ENCODE measurements around the gene EGR1. TPM values are rescaled to one million over a fixed set of nuclear protein-coding genes. Genes with fewer than 3 reads are reported as not detected.

The EGR1 gene
- total RNA-seq, 1 experiment from 2014 or later: 83.3 TPM

- DNase-seq: no peak
- no peak overlapping the region for H4K91ac ChIP-seq (ENCODE audit: insufficient read length, low read depth, low read length)
- no peaks in the 10 kb centered on the region for H3K23me2 ChIP-seq (ENCODE audit: insufficient read length, low read depth, low read length, poor library complexity, severe bottlenecking)
- WGBS (ENCODE audit: extremely low coverage, insufficient read length, low lambda C conversion rate): no CpG with 5 or more reads among the region's 12 CpGs
- H3K23ac ChIP-seq (ENCODE audit: insufficient read length, low read depth, low read length): no peak overlapping the region
- no peak overlapping the region for H2AFZ ChIP-seq (ENCODE audit: low read length)
- H2BK12ac ChIP-seq (ENCODE audit: insufficient read length, low read depth, low read length): no peak overlapping the region
- H3K36me3 Mint-ChIP-seq (ENCODE audit: insufficient read depth in 1 of 3, low read depth in 3 of 3): no peaks in the 10 kb centered on the region
- H3K27me3 Mint-ChIP-seq (ENCODE audit: low read depth): no peaks in the 10 kb centered on the region; the same call in 1 of the 2 replicates
- H3K4me2 ChIP-seq (ENCODE audit: insufficient read depth, insufficient read length, low read length): no peak overlapping the region
- no peak overlapping the region for H4K8ac ChIP-seq (replicated peaks; ENCODE audit: insufficient read length, low read depth, low read length)
- H3K4ac ChIP-seq (ENCODE audit: low read depth, low read length): no peak overlapping the region
- H3K56ac ChIP-seq (ENCODE audit: insufficient read length, low read depth, low read length): no peak overlapping the region
- no peaks in the 10 kb centered on the region for H4K20me1 ChIP-seq (ENCODE audit: control insufficient read depth, insufficient read depth, insufficient read length)
- H3K9me3 ChIP-seq (ENCODE audit: control insufficient read depth, low read depth, low read length): no peaks in the 10 kb centered on the region
- H3K79me2 ChIP-seq (ENCODE audit: insufficient read depth, low read length): no peaks in the 10 kb centered on the region
- H2BK120ac ChIP-seq (ENCODE audit: low read depth, low read length, poor library complexity, severe bottlenecking): no peak overlapping the region
- no peak overlapping the region for H3K9ac ChIP-seq (ENCODE audit: extremely low read depth, insufficient read length, low read length)
- no peak overlapping the region for H2BK15ac ChIP-seq (ENCODE audit: low read depth, low read length)
- H3K4me1 ChIP-seq (ENCODE audit: insufficient read depth, low read length): no peaks in the 10 kb centered on the region; the same call in 1 of the 2 replicates
- no peaks in the 10 kb centered on the region for H3K79me1 ChIP-seq (ENCODE audit: insufficient read depth, low read depth, low read length, poor library complexity, severe bottlenecking)
- H3K27me3 ChIP-seq (ENCODE audit: insufficient read depth, low read length): no peaks in the 10 kb centered on the region
- H3K9me3 Mint-ChIP-seq: no peaks in the 10 kb centered on the region; a peak in 1 of 5 replicates
- no peak overlapping the region; a peak in 1 of 5 replicates for H3K4me3 Mint-ChIP-seq
- H3K27ac ChIP-seq (ENCODE audit: insufficient read length, low read depth, low read length): no peak overlapping the region
- peak overlapping the region in 1 of 3 experiments; percentile 97; a peak in 2 of 7 replicates for H3K27ac Mint-ChIP-seq
- H2AK5ac ChIP-seq (ENCODE audit: insufficient read length, low read length): no peak overlapping the region
- no peak overlapping the region for H2BK5ac ChIP-seq (ENCODE audit: insufficient read length, low read length)
- H3K14ac ChIP-seq (ENCODE audit: insufficient read depth, low read length): no peak overlapping the region
- TF ChIP-seq, protein P1, sequence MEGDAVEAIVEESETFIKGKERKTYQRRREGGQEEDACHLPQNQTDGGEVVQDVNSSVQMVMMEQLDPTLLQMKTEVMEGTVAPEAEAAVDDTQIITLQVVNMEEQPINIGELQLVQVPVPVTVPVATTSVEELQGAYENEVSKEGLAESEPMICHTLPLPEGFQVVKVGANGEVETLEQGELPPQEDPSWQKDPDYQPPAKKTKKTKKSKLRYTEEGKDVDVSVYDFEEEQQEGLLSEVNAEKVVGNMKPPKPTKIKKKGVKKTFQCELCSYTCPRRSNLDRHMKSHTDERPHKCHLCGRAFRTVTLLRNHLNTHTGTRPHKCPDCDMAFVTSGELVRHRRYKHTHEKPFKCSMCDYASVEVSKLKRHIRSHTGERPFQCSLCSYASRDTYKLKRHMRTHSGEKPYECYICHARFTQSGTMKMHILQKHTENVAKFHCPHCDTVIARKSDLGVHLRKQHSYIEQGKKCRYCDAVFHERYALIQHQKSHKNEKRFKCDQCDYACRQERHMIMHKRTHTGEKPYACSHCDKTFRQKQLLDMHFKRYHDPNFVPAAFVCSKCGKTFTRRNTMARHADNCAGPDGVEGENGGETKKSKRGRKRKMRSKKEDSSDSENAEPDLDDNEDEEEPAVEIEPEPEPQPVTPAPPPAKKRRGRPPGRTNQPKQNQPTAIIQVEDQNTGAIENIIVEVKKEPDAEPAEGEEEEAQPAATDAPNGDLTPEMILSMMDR (conservative IDR thresholded peaks at IDR 0.05): no peak
- H3K4me1 Mint-ChIP-seq: peaks cover 29 to 44% of the 10 kb centered on the region in 2 experiments
- H2BK20ac ChIP-seq (ENCODE audit: low read depth, low read length, poor library complexity, severe bottlenecking): no peak overlapping the region
- H4K5ac ChIP-seq (ENCODE audit: insufficient read length, low read depth, low read length): no peak overlapping the region
- no peak overlapping the region for H3K18ac ChIP-seq (ENCODE audit: insufficient read length, low read depth, low read length)
- H3T11ph ChIP-seq (ENCODE audit: low read length): no peak overlapping the region
These were observed 7.6 kb upstream of the EGR1 start for GRCh38 chr5:138457531-138458275.
